GM12878 (cell line): ENCODE results near the gene ATP6V1C2. TPM values are rescaled to one million over a fixed set of nuclear protein-coding genes. Genes with fewer than 3 reads are reported as not detected.

ENCODE experiments used
- ATAC-seq: fragments of 200-7000 bp; cut with Tn5 transposase; 3 replicates; pipeline ENCODE4 v1.9.1; 2020; ENCODE audit warnings: mild to moderate bottlenecking, moderate library complexity
- BruUV-seq: library from RNA; stranded (reverse); fragments of 400-500 nt; replicated peaks from 2 replicates; lab custom pipeline; 2021; lab: Mats Ljungman, UMichigan
- CTCF ChIA-PET: fragments of 300-600 bp; sonication (Branson Sonifier 250); formaldehyde crosslinking; extraction: SDS; loops from one replicate; lab custom pipeline; 2021; ENCODE audit warnings: inconsistent platforms; lab: Yijun Ruan, JAX
- POLR2A ChIA-PET: fragments of 350-600 bp; formaldehyde crosslinking; extraction: SDS; loops from one replicate; lab custom pipeline; 2021; ENCODE audit warnings: inconsistent platforms; lab: Charles Lee
- RAD21 ChIA-PET: fragments of 300-600 bp; sonication (Branson Sonifier 250); formaldehyde crosslinking; loops from one replicate; lab custom pipeline; 2023; ENCODE audit warnings: antibody characterized with exemption; ENCODE audit not compliant: unreplicated experiment; lab: Charles Lee
- SMC1A ChIA-PET: fragments of 300-600 bp; sonication (Branson Sonifier 250); formaldehyde crosslinking; loops from one replicate; lab custom pipeline; 2023; ENCODE audit not compliant: unreplicated experiment, uncharacterized antibody; lab: Charles Lee
- DNase-seq: peaks from one replicate; pipeline ENCODE4 v3.0.0-alpha.2; 2011; ENCODE audit warnings: low read depth, low spot score
- FAIRE-seq: peaks from 3 replicates; lab custom pipeline; 2011; peaks lifted over from hg19 to GRCh38; lab: Jason Lieb, UNC
- H2AFZ ChIP-seq: 2 replicates; pipeline ENCODE4 v1.6.0; 2011; ENCODE audit warnings: low read depth, low read length, control low read depth; ENCODE audit not compliant: control insufficient read depth
- H3K27ac ChIP-seq: 2 replicates; pipeline ENCODE4 v1.5.1; 2011; ENCODE audit warnings: control low read depth; ENCODE audit not compliant: control insufficient read depth, insufficient read depth
- H3K27me3 ChIP-seq, 2 experiments: replicated peaks in 1 of 2; 2 replicates each; pipeline versions ENCODE4 v1.6.0 to v1.6.1; 2011; ENCODE audit warnings: low read length in 1 of 2; ENCODE audit not compliant: control insufficient read depth in 2 of 2, insufficient read depth in 2 of 2
- H3K36me3 ChIP-seq, 2 experiments: 2 replicates each; pipeline ENCODE4 v1.5.1; 2011; ENCODE audit warnings: low read length in 1 of 2; ENCODE audit not compliant: control insufficient read depth in 2 of 2, insufficient read depth in 2 of 2
- H3K4me1 ChIP-seq: 2 replicates; pipeline ENCODE4 v1.6.1; 2011; ENCODE audit warnings: mild to moderate bottlenecking, low read length, moderate library complexity, mixed read lengths; ENCODE audit not compliant: control insufficient read depth, insufficient read depth
- H3K4me2 ChIP-seq: 2 replicates; pipeline ENCODE4 v1.6.0; 2011; ENCODE audit warnings: control low read depth; ENCODE audit not compliant: control insufficient read depth, insufficient read depth
- H3K4me3 ChIP-seq: fragments of 200-600 bp; sonication (generic); 2 replicates; pipeline ENCODE4 v1.5.1; 2016
- H3K79me2 ChIP-seq: 2 replicates; pipeline ENCODE4 v1.6.0; 2011; ENCODE audit warnings: low read length; ENCODE audit not compliant: control insufficient read depth, insufficient read depth
- H3K9ac ChIP-seq: 2 replicates; pipeline ENCODE4 v1.8.0; 2011; ENCODE audit warnings: low read length, control low read depth, mixed read lengths; ENCODE audit not compliant: control insufficient read depth, insufficient read depth
- H3K9me3 ChIP-seq: replicated peaks from 3 replicates; pipeline ENCODE4 v1.5.1; 2011; ENCODE audit warnings: mild to moderate bottlenecking, low read length; ENCODE audit not compliant: control insufficient read depth, insufficient read depth
- H4K20me1 ChIP-seq: 2 replicates; pipeline ENCODE4 v1.6.0; 2011; ENCODE audit not compliant: control insufficient read depth, insufficient read depth
- NR2C2 ChIP-seq: IDR thresholded peaks from 2 replicates; pipeline ENCODE4 v1.6.1; 2011; ENCODE audit warnings: borderline replicate concordance, low read depth; ENCODE audit not compliant: control insufficient read depth, insufficient read length
- PML ChIP-seq: IDR thresholded peaks from 2 replicates; pipeline ENCODE4 v1.6.1; 2012; ENCODE audit warnings: low read length, inconsistent platforms
- RAD51 ChIP-seq: fragments of 450-650 bp; IDR thresholded peaks from 2 replicates; pipeline ENCODE4 v1.6.1; 2016; ENCODE audit warnings: moderate library complexity, mild to moderate bottlenecking, inconsistent platforms
- RELA ChIP-seq: fragments of 450-650 bp; IDR thresholded peaks from 2 replicates; pipeline ENCODE4 v1.8.0; 2014; ENCODE audit warnings: borderline replicate concordance; ENCODE audit not compliant: partially characterized antibody
- SMARCA5 ChIP-seq: fragments of 450-650 bp; IDR thresholded peaks from 2 replicates; pipeline ENCODE4 v1.6.1; 2017; ENCODE audit warnings: mild to moderate bottlenecking
- ZNF384 ChIP-seq: IDR thresholded peaks from 2 replicates; pipeline ENCODE4 v1.6.1; 2012; ENCODE audit warnings: low read depth, mild to moderate bottlenecking, low read length, improper control_type of control experiment, borderline replicate concordance
- WGBS: methylation state at CpG from one replicate; pipeline ENCODE4 v1.1.6; 2016; ENCODE audit warnings: low lambda C conversion rate; ENCODE audit not compliant: insufficient replicate concordance, insufficient coverage; ENCODE audit errors: missing lambda C conversion rate; 5-methylcytosine and 5-hydroxymethylcytosine counted together
- in situ Hi-C: fragments of 300-500 bp; cut with MboI; formaldehyde crosslinking; loops from 9 replicates; pipeline ENCODE4 v1.14.3; 2018; ENCODE audit warnings: mixed read lengths
- intact Hi-C: fragments of 100-400 bp; cut with micrococcal nuclease; formaldehyde crosslinking; loops from one replicate; pipeline ENCODE4 v1.14.2; 2022; ENCODE audit not compliant: unreplicated experiment
- polyA plus RNA-seq, 11 experiments: library from polyadenylated mRNA; depleted of rRNA in 4 of 11; unstranded in 6 of 11; stranded (reverse) in 5 of 11; fragments of >200 nt; fragmentation: Nextera tagmentation in 4 of 11; fragmentation: Illumina TruSeq in 1 of 11; extraction: Ambion mirVana in 4 of 11; extraction: Trizol in 1 of 11; gene quantifications; 1 replicate in 1 of 11; 2 replicates in 10 of 11; pipeline versions ENCODE4 v1.2.1 to v1.2.3, GENCODE V29; 2011 to 2016; ENCODE audit warnings: inconsistent platforms in 2 of 11, missing spikeins in 2 of 11, low read depth in 1 of 11
- total RNA-seq, 4 experiments: library from RNA; depleted of rRNA in 3 of 4; stranded (reverse); fragments of >200 nt in 3 of 4; fragmentation: Illumina TruSeq in 1 of 4; extraction: Trizol in 1 of 4; gene quantifications; 2 replicates each; pipeline versions ENCODE4 v1.2.1 to v1.2.3, GENCODE V29; 2013 to 2021
- TF ChIP-seq, protein P1 (sequence below): fragments of 150-350 bp; IDR thresholded peaks from 2 replicates; pipeline ENCODE4 v1.6.1; 2016; ENCODE audit warnings: low read depth, low read length

Gene ATP6V1C2
- total and polyA plus RNA-seq, 10 of the 15 experiments (the other 5 are each of a cell fraction or from before 2014, with no cell fraction given): 0.04 to 1.5 (median 0.24) TPM; not detected in 1

DNA sequence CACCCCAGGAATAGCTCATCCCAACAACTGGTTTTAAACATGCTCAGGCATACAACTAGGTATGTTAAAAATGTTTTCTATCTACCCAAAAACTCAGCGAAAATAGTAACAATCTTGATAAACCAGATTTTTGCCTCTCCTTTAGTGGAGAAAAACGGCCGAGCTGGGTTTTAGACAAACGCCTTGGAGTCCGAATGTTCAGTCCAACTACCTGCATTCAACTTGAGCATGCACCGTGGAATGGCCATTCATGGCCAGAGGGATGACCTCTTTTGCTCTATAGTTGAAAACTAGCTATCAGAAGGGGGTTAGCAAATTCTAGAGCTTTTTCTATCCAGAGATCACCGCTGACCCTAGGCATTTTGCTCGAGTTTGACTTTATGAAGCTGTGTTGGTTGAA lies 60.3 kb downstream of the ATP6V1C2 start:
- POLR2A ChIA-PET: interaction anchor here (1.0 to 1.4 kb wide), 2 partner anchors 9 to 18 kb away, joined by 3 to 4 read pairs; no protein-coding TSS in a partner anchor
- no peaks in the 10 kb centered on the region for H3K79me2 ChIP-seq
- FAIRE-seq: no peak
- no peaks in the 10 kb centered on the region for H4K20me1 ChIP-seq
- RAD21 ChIA-PET: interaction anchor here (0.7 kb wide), 1 partner anchor 9 kb away, joined by 3 read pairs; no protein-coding TSS in a partner anchor
- in situ Hi-C loops (no loop called here), intact Hi-C loops (no loop called here)
- no peak for DNase-seq
- H3K27ac ChIP-seq: no peak overlapping the region
- H2AFZ ChIP-seq: no peak overlapping the region
- H3K4me1 ChIP-seq: no peaks in the 10 kb centered on the region
- H3K4me3 ChIP-seq: no peak overlapping the region
- no TSS peak for BruUV-seq
- no peak overlapping the region for H3K4me2 ChIP-seq
- no peaks in the 10 kb centered on the region for H3K9me3 ChIP-seq
- SMC1A ChIA-PET: interaction anchor here (0.9 to 1.0 kb wide), 2 partner anchors 10 to 51 kb away, joined by 3 read pairs; no protein-coding TSS in a partner anchor
- H3K36me3 ChIP-seq: peaks cover 32 to 60% of the 10 kb centered on the region in 2 experiments
- no peak for ATAC-seq
- no peaks in the 10 kb centered on the region for H3K27me3 ChIP-seq
- TF ChIP-seq, protein P1, sequence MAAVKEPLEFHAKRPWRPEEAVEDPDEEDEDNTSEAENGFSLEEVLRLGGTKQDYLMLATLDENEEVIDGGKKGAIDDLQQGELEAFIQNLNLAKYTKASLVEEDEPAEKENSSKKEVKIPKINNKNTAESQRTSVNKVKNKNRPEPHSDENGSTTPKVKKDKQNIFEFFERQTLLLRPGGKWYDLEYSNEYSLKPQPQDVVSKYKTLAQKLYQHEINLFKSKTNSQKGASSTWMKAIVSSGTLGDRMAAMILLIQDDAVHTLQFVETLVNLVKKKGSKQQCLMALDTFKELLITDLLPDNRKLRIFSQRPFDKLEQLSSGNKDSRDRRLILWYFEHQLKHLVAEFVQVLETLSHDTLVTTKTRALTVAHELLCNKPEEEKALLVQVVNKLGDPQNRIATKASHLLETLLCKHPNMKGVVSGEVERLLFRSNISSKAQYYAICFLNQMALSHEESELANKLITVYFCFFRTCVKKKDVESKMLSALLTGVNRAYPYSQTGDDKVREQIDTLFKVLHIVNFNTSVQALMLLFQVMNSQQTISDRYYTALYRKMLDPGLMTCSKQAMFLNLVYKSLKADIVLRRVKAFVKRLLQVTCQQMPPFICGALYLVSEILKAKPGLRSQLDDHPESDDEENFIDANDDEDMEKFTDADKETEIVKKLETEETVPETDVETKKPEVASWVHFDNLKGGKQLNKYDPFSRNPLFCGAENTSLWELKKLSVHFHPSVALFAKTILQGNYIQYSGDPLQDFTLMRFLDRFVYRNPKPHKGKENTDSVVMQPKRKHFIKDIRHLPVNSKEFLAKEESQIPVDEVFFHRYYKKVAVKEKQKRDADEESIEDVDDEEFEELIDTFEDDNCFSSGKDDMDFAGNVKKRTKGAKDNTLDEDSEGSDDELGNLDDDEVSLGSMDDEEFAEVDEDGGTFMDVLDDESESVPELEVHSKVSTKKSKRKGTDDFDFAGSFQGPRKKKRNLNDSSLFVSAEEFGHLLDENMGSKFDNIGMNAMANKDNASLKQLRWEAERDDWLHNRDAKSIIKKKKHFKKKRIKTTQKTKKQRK: no peak
- TF ChIP-seq SMARCA5 (no peak), RELA (no peak), ZNF384 (no peak), RAD51 (no peak), PML (no peak), NR2C2 (no peak)
- WGBS: 98% methylated on average over 8 of the region's 8 CpGs
- H3K9ac ChIP-seq: no peak overlapping the region
- CTCF ChIA-PET: interaction anchor here (0.7 to 2.7 kb wide), 2 partner anchors 46 to 350 kb away, joined by 3 to 5 read pairs; no protein-coding TSS in a partner anchor
